ENCODE data around the gene FOXA3. TPM values are rescaled to one million over a fixed set of nuclear protein-coding genes. Genes with fewer than 3 reads are reported as not detected.

The FOXA3 gene
- total RNA-seq: 10 to 100 TPM; 20.6 to 45.0 (median 28.3) TPM
- 10 to 100 TPM; 19.8 to 24.1 TPM for polyA plus RNA-seq

DNA sequence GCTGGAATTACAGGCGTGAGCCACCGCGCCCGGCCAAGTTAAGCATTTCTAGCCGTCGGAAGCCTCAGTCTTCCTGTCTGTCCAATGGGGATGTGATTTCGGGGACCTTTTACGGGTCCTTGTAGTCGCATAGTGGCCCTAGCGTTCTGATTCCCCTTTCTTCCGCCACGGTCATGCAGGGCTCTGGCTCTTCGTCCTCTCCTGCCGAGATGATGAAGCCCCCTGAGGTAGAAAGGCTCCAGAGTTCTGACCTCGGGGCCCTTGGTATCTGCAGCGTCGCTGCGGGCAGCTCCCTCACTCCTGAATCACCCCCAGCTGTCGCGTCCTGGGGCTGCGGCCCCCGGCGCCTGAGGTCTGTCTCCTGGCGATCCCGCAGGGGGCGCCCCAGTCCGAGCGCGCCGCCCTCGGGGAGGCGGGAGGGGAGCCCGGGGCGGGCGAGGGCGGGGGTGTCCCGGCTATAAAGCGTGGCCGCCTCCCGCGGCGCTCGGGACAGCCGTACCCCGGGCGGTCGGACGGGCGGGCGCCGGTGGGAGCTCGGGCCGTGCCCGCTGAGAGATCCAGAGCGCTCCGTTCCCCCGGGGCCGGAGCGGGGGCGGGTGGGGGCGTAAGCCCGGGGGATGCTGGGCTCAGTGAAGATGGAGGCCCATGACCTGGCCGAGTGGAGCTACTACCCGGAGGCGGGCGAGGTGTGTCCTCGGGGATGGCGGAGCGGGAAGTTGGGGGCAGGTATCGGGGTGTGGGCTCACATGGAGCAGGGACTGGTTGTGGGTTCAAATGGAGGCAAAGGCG lies at the start of gene FOXA3:
FOXA3 (plus strand) TSS at position 487 of the 789 bp plus-strand sequence; CDS start at position 618, 131 bp downstream.
- FAIRE-seq (no peak), DNase-seq (peak; percentile 77 to 96 (median 89)), ATAC-seq (peak; percentile 80 to 87 (median 82))
- Histone ChIP-seq H3K4me3 (peak within 1 kb of the TSS; percentile 56 to 94 (median 92)), H3K4me1 (peaks cover 0 to 15% (median 7%) of the 10 kb centered on the region in 3 donors), H3K9me3 (no peaks in the 10 kb centered on the region), H3K36me3 (no peaks in the 10 kb centered on the region), H3K27ac (peak within 1 kb of the TSS; percentile 44 to 86 (median 67)), H3K27me3 (no peaks in the 10 kb centered on the region)
- TF ChIP-seq CTCF (IDR thresholded peaks at IDR 0.05): peak; percentile 78 to 84 (median 79)
- intact Hi-C loops (cut with DNase I): loop anchor here in 1 of 3 donors (2.0 kb wide), 1 partner anchor 19 kb away; no protein-coding TSS in a partner anchor
- WGBS, 2 donors: 1 to 4% methylated on average over 55 to 71 of the region's 71 CpGs

GRCh38 chr19:45814851-45815480 lies 49.2 kb upstream of the FOXA3 start, which contains the start of gene RSPH6A:
Gene RSPH6A (minus strand): TSS chr19:45815308. CDS start chr19:45815176, 132 bp downstream.
- peak in 1 of 6 donors; percentile 82 for DNase-seq
- intact Hi-C loops (cut with DNase I): loop anchor here in 2 of 3 donors (5.0 to 10.0 kb wide), 2 partner anchors 200 to 202 kb away; no protein-coding TSS in a partner anchor
- no peak for FAIRE-seq
- Histone ChIP-seq H3K36me3 (no peaks in the 10 kb centered on the region), H3K4me1 (no peaks in the 10 kb centered on the region), H3K9me3 (no peaks in the 10 kb centered on the region), H3K27ac (no peak within 1 kb of the TSS), H3K27me3 (no peaks in the 10 kb centered on the region), H3K4me3 (peak within 1 kb of the TSS in 1 of 4 donors; percentile 19)
- WGBS, 2 donors: 63 to 66% methylated on average over 29 to 40 of the region's 40 CpGs
- no peak for ATAC-seq
- no peak for TF ChIP-seq CTCF (IDR thresholded peaks at IDR 0.05)

- Histone ChIP-seq H3K27ac (no peak overlapping the region), H3K36me3 (no peaks in the 10 kb centered on the region), H3K27me3 (no peaks in the 10 kb centered on the region), H3K4me1 (no peaks in the 10 kb centered on the region), H3K4me3 (peak overlapping the region in 1 of 4 donors; percentile 19), H3K9me3 (no peaks in the 10 kb centered on the region)
- no peak for FAIRE-seq
- peak in 1 of 6 donors; percentile 80 for DNase-seq
- 53 to 55% methylated on average over 25 to 44 of the region's 44 CpGs for WGBS, 2 donors
- intact Hi-C loops (cut with DNase I): loop anchor here in 2 of 3 donors (5.0 to 10.0 kb wide), 2 partner anchors 199 to 202 kb away; no protein-coding TSS in a partner anchor
- no peak for TF ChIP-seq CTCF (IDR thresholded peaks at IDR 0.05)
- no peak for ATAC-seq
These were observed 48.5 kb upstream of the FOXA3 start for GRCh38 chr19:45815481-45816216.

DNA sequence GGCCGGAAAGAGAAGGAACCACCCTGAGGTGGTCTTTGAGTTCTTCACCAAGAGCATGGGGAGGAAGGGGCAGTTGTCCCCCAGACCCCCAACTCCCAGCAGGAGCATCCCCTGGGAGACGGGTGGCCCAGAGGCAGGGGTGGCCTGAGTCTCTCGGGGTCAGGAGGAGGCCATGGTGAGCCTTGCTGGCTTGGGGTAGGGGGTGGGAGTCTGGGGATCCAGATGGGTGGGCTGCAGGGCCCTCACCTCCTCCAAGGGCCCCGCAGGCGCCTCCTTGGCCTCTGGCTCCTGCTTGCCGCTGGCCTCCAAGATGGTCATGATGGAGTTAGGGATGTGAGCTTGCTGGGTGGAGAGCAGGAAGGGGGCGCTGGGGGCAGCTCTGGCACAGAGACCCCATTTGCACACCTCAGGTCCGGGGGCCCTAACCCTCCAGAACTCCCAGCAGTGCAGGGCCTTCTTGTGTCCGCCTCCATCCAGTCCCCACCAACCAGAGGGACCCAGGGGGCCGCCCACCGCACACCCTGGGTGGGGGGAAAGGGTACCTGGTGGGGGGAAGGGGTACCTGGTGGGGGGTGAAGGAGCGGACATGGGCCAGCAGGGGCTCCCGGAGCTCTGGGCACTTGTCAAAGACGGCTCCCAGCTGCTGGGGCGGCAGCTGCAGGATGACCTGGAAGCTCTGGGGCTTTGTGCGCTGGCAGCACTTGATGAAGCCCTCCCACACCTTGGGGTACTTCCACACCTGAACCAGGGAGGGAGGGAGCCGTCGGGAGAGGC lies 47.7 kb upstream of the FOXA3 start:
- Histone ChIP-seq H3K4me3 (no peak overlapping the region), H3K27ac (no peak overlapping the region), H3K9me3 (no peaks in the 10 kb centered on the region), H3K27me3 (no peaks in the 10 kb centered on the region), H3K4me1 (no peaks in the 10 kb centered on the region), H3K36me3 (no peaks in the 10 kb centered on the region)
- ATAC-seq (peak in 2 of 4 donors; percentile 2 to 5), FAIRE-seq (no peak), DNase-seq (no peak)
- WGBS, 2 donors: 74 to 82% methylated on average over 7 to 18 of the region's 18 CpGs
- TF ChIP-seq CTCF (IDR thresholded peaks at IDR 0.05): no peak
- intact Hi-C loops (cut with DNase I): loop anchor here in 2 of 3 donors (5.0 to 10.0 kb wide), 2 partner anchors 198 to 201 kb away; no protein-coding TSS in a partner anchor

Data from pancreas (tissue), 10 donors.